Measurements from ENCODE around the gene ZIC1.

Gene ZIC1

GRCh38 chr3:147410116-147410525 is 956 bp downstream of the ZIC1 start:
- Histone ChIP-seq H3K27ac (ENCODE audit: low read depth, low read length) (no peak overlapping the region), H3K4me1 (ENCODE audit: control insufficient read depth, low read depth, low read length) (no peaks in the 10 kb centered on the region), H2BK120ac (ENCODE audit: low read depth, low read length) (no peak overlapping the region), H3K79me1 (ENCODE audit: low read length) (no peaks in the 10 kb centered on the region), H3K4ac (ENCODE audit: low read depth, low read length) (no peak overlapping the region), H3K9ac (ENCODE audit: low read length) (no peak overlapping the region), H2BK5ac (ENCODE audit: low read length) (no peak overlapping the region), H3K79me2 (ENCODE audit: control insufficient read depth, insufficient read depth, low read length) (no peaks in the 10 kb centered on the region), H3K23ac (ENCODE audit: low read length) (no peak overlapping the region), H2AK5ac (ENCODE audit: low read length) (no peak overlapping the region), H3K36me3 (ENCODE audit: control insufficient read depth, insufficient read depth, low read length) (no peaks in the 10 kb centered on the region), H3K56ac (ENCODE audit: low read length) (no peak overlapping the region), H4K5ac (ENCODE audit: low read length) (no peak overlapping the region), H3K18ac (ENCODE audit: low read length) (no peak overlapping the region), H3K4me2 (ENCODE audit: low read length) (peak overlapping the region; percentile 19), H3K27me3 (ENCODE audit: insufficient read depth, low read length, poor library complexity) (peaks cover 76% of the 10 kb centered on the region), H3K4me3 (ENCODE audit: low read length) (no peak overlapping the region), H4K8ac (ENCODE audit: low read depth, low read length) (no peak overlapping the region), H2BK15ac (replicated peaks; ENCODE audit: low read depth) (no peak overlapping the region)
- peak; percentile 37 for DNase-seq
- no CpG with 5 or more reads among the region's 52 CpGs for WGBS (ENCODE audit: extremely low coverage, insufficient coverage, low lambda C conversion rate)

GRCh38 chr3:147410526-147411237 is 1.5 kb downstream of the ZIC1 start:
- Histone ChIP-seq H2BK120ac (ENCODE audit: low read depth, low read length) (no peak overlapping the region), H3K4me3 (ENCODE audit: low read length) (no peak overlapping the region), H3K4ac (ENCODE audit: low read depth, low read length) (no peak overlapping the region), H3K4me1 (ENCODE audit: control insufficient read depth, low read depth, low read length) (no peaks in the 10 kb centered on the region), H2BK15ac (replicated peaks; ENCODE audit: low read depth) (no peak overlapping the region), H3K27me3 (ENCODE audit: insufficient read depth, low read length, poor library complexity) (peaks cover 74% of the 10 kb centered on the region), H3K79me2 (ENCODE audit: control insufficient read depth, insufficient read depth, low read length) (no peaks in the 10 kb centered on the region), H4K5ac (ENCODE audit: low read length) (no peak overlapping the region), H2AK5ac (ENCODE audit: low read length) (no peak overlapping the region), H3K18ac (ENCODE audit: low read length) (no peak overlapping the region), H3K4me2 (ENCODE audit: low read length) (peak overlapping the region; percentile 19), H3K23ac (ENCODE audit: low read length) (no peak overlapping the region), H3K9ac (ENCODE audit: low read length) (peak overlapping the region; percentile 7), H3K79me1 (ENCODE audit: low read length) (no peaks in the 10 kb centered on the region), H2BK5ac (ENCODE audit: low read length) (no peak overlapping the region), H3K36me3 (ENCODE audit: control insufficient read depth, insufficient read depth, low read length) (no peaks in the 10 kb centered on the region), H3K27ac (ENCODE audit: low read depth, low read length) (no peak overlapping the region), H3K56ac (ENCODE audit: low read length) (no peak overlapping the region), H4K8ac (ENCODE audit: low read depth, low read length) (no peak overlapping the region)
- peak; percentile 66 for DNase-seq
- no CpG with 5 or more reads among the region's 61 CpGs for WGBS (ENCODE audit: extremely low coverage, insufficient coverage, low lambda C conversion rate)

- Histone ChIP-seq H4K5ac (ENCODE audit: low read length) (no peak overlapping the region), H3K27ac (ENCODE audit: low read depth, low read length) (no peak overlapping the region), H2AK5ac (ENCODE audit: low read length) (no peak overlapping the region), H3K36me3 (ENCODE audit: control insufficient read depth, insufficient read depth, low read length) (no peaks in the 10 kb centered on the region), H2BK15ac (replicated peaks; ENCODE audit: low read depth) (no peak overlapping the region), H3K4ac (ENCODE audit: low read depth, low read length) (no peak overlapping the region), H3K9ac (ENCODE audit: low read length) (no peak overlapping the region), H2BK120ac (ENCODE audit: low read depth, low read length) (no peak overlapping the region), H3K23ac (ENCODE audit: low read length) (no peak overlapping the region), H3K4me2 (ENCODE audit: low read length) (peak overlapping the region; percentile 19), H3K27me3 (ENCODE audit: insufficient read depth, low read length, poor library complexity) (peaks cover 67% of the 10 kb centered on the region), H3K79me1 (ENCODE audit: low read length) (no peaks in the 10 kb centered on the region), H2BK5ac (ENCODE audit: low read length) (no peak overlapping the region), H3K56ac (ENCODE audit: low read length) (no peak overlapping the region), H3K4me3 (ENCODE audit: low read length) (no peak overlapping the region), H4K8ac (ENCODE audit: low read depth, low read length) (no peak overlapping the region), H3K4me1 (ENCODE audit: control insufficient read depth, low read depth, low read length) (no peaks in the 10 kb centered on the region), H3K79me2 (ENCODE audit: control insufficient read depth, insufficient read depth, low read length) (no peaks in the 10 kb centered on the region), H3K18ac (ENCODE audit: low read length) (no peak overlapping the region)
- WGBS (ENCODE audit: extremely low coverage, insufficient coverage, low lambda C conversion rate), result no CpG with 5 or more reads among the region's 14 CpGs
- peak; percentile 69 for DNase-seq
Observed at GRCh38 chr3:147411238-147411814, 2.2 kb downstream of the ZIC1 start.

GRCh38 chr3:147411815-147412241 is 2.7 kb downstream of the ZIC1 start:
- H2BK120ac ChIP-seq (ENCODE audit: low read depth, low read length), result no peak overlapping the region
- no peak overlapping the region for H3K18ac ChIP-seq (ENCODE audit: low read length)
- no peak overlapping the region for H3K27ac ChIP-seq (ENCODE audit: low read depth, low read length)

GRCh38 chr3:147412261-147412916 is 3.2 kb downstream of the ZIC1 start:
- Histone ChIP-seq H3K4me1 (ENCODE audit: control insufficient read depth, low read depth, low read length) (no peaks in the 10 kb centered on the region), H3K4me3 (ENCODE audit: low read length) (no peak overlapping the region)
- peak; percentile 75 for DNase-seq

More at GRCh38 chr3:147411815-147412241, 2.7 kb downstream of the ZIC1 start:
- no CpG with 5 or more reads among the region's 20 CpGs for WGBS (ENCODE audit: extremely low coverage, insufficient coverage, low lambda C conversion rate)
- H3K4me2 ChIP-seq (ENCODE audit: low read length), result no peak overlapping the region
- no peak overlapping the region for H4K8ac ChIP-seq (ENCODE audit: low read depth, low read length)
- H3K4ac ChIP-seq (ENCODE audit: low read depth, low read length), result no peak overlapping the region
- H2BK15ac ChIP-seq (replicated peaks; ENCODE audit: low read depth), result no peak overlapping the region
- H3K4me1 ChIP-seq (ENCODE audit: control insufficient read depth, low read depth, low read length), result no peaks in the 10 kb centered on the region
- H3K79me1 ChIP-seq (ENCODE audit: low read length), result no peaks in the 10 kb centered on the region
- no peaks in the 10 kb centered on the region for H3K36me3 ChIP-seq (ENCODE audit: control insufficient read depth, insufficient read depth, low read length)
- no peak overlapping the region for H2BK5ac ChIP-seq (ENCODE audit: low read length)
- H3K79me2 ChIP-seq (ENCODE audit: control insufficient read depth, insufficient read depth, low read length), result no peaks in the 10 kb centered on the region
- H3K23ac ChIP-seq (ENCODE audit: low read length), result no peak overlapping the region
- H3K56ac ChIP-seq (ENCODE audit: low read length), result no peak overlapping the region
- no peak overlapping the region for H4K5ac ChIP-seq (ENCODE audit: low read length)
- H3K27me3 ChIP-seq (ENCODE audit: insufficient read depth, low read length, poor library complexity), result peaks cover 62% of the 10 kb centered on the region
- H2AK5ac ChIP-seq (ENCODE audit: low read length), result no peak overlapping the region
- DNase-seq, result peak; percentile 25
- no peak overlapping the region for H3K9ac ChIP-seq (ENCODE audit: low read length)
- H3K4me3 ChIP-seq (ENCODE audit: low read length), result no peak overlapping the region

More at GRCh38 chr3:147412261-147412916, 3.2 kb downstream of the ZIC1 start:
- Histone ChIP-seq H3K18ac (ENCODE audit: low read length) (no peak overlapping the region), H3K9ac (ENCODE audit: low read length) (no peak overlapping the region), H2AK5ac (ENCODE audit: low read length) (no peak overlapping the region), H3K23ac (ENCODE audit: low read length) (peak overlapping the region; percentile 57), H2BK120ac (ENCODE audit: low read depth, low read length) (no peak overlapping the region), H2BK15ac (replicated peaks; ENCODE audit: low read depth) (no peak overlapping the region), H3K27ac (ENCODE audit: low read depth, low read length) (no peak overlapping the region), H3K56ac (ENCODE audit: low read length) (peak overlapping the region; percentile 17), H3K4ac (ENCODE audit: low read depth, low read length) (no peak overlapping the region), H3K79me2 (ENCODE audit: control insufficient read depth, insufficient read depth, low read length) (no peaks in the 10 kb centered on the region), H3K4me2 (ENCODE audit: low read length) (peak overlapping the region; percentile 50), H4K8ac (ENCODE audit: low read depth, low read length) (no peak overlapping the region), H2BK5ac (ENCODE audit: low read length) (no peak overlapping the region), H3K79me1 (ENCODE audit: low read length) (no peaks in the 10 kb centered on the region), H3K36me3 (ENCODE audit: control insufficient read depth, insufficient read depth, low read length) (no peaks in the 10 kb centered on the region), H4K5ac (ENCODE audit: low read length) (no peak overlapping the region), H3K27me3 (ENCODE audit: insufficient read depth, low read length, poor library complexity) (peaks cover 58% of the 10 kb centered on the region)
- WGBS (ENCODE audit: extremely low coverage, insufficient coverage, low lambda C conversion rate), result no CpG with 5 or more reads among the region's 32 CpGs

All from mesendoderm (in vitro differentiated cells).